B cell (primary cell): Measurements from ENCODE around the gene ARHGEF37. TPM values are rescaled to one million over a fixed set of nuclear protein-coding genes. Genes with fewer than 3 reads are reported as not detected.

Experiments used
- polyA plus RNA-seq: library from polyadenylated mRNA; depleted of rRNA; stranded (reverse); fragments of >200 nt; gene quantifications from 2 replicates; pipeline ENCODE4 v1.2.3, GENCODE V29; 2012
- small RNA-seq: library from RNA; depleted of rRNA; stranded (forward); fragments of <200 nt; gene quantifications from one replicate; pipeline ENCODE3, GENCODE V24; 2012; ENCODE audit warnings: low replicate concordance, low read depth; ENCODE audit not compliant: insufficient read length
- total RNA-seq, 2 donors: library from RNA; stranded (reverse); fragments of 120-200 nt in 1 of 2; gene quantifications; 1 replicate in 1 of 2; 2 replicates in 1 of 2; pipeline versions ENCODE4 v1.2.3 to v1.2.4, GENCODE V29; 2013 to 2022

Gene ARHGEF37
- total and polyA plus RNA-seq, 2 donors (not counting 1 experiment from before 2014, with no cell fraction given): 0.06 to 1.7 TPM

Small RNA genes within 50 kb of the gene (small RNA-seq; reads per million reads assigned to genes)
- gene RNU6-588P: not detected

Other genes starting within 250 kb of the ARHGEF37 start
- gene GRPEL2, start 236.0 kb upstream of the ARHGEF37 start, total RNA-seq: 12.1 and 12.5 TPM in 2 replicates
- gene GRPEL2, start 236.0 kb upstream of the ARHGEF37 start, polyA plus RNA-seq: 1.1 and 1.4 TPM in 2 replicates
- 11.7 and 13.5 TPM in 2 replicates for gene PCYOX1L, start 223.5 kb upstream of the ARHGEF37 start, total RNA-seq
- 19.4 and 22.0 TPM in 2 replicates for gene PCYOX1L, start 223.5 kb upstream of the ARHGEF37 start, polyA plus RNA-seq
- not detected in 2 replicates for gene IL17B, start 202.2 kb upstream of the ARHGEF37 start, total RNA-seq
- gene IL17B, start 202.2 kb upstream of the ARHGEF37 start, polyA plus RNA-seq: not detected in 2 replicates
- gene CSNK1A1, start 30.1 kb upstream of the ARHGEF37 start, total RNA-seq: 168 TPM in 2 replicates
- gene CSNK1A1, start 30.1 kb upstream of the ARHGEF37 start, polyA plus RNA-seq: 45.9 and 54.3 TPM in 2 replicates
- gene PPARGC1B, start 148.8 kb downstream of the ARHGEF37 start, total RNA-seq: 4.8 and 7.2 TPM in 2 replicates
- gene PPARGC1B, start 148.8 kb downstream of the ARHGEF37 start, polyA plus RNA-seq: 2.7 and 3.6 TPM in 2 replicates